DMS114 treated with DMSO at 0.1 percent for 48 hours (cell line): Measurements from ENCODE around the gene GASK1A.

Experiments
- DNase-seq: peaks from one replicate; lab custom pipeline; 2025; ENCODE audit not compliant: unreplicated experiment; lab: John Stamatoyannopoulos, UW

GASK1A gene

GRCh38 chr3:43013256-43013655 lies 34.1 kb downstream of the GASK1A start:
- DNase-seq: no peak

DNA sequence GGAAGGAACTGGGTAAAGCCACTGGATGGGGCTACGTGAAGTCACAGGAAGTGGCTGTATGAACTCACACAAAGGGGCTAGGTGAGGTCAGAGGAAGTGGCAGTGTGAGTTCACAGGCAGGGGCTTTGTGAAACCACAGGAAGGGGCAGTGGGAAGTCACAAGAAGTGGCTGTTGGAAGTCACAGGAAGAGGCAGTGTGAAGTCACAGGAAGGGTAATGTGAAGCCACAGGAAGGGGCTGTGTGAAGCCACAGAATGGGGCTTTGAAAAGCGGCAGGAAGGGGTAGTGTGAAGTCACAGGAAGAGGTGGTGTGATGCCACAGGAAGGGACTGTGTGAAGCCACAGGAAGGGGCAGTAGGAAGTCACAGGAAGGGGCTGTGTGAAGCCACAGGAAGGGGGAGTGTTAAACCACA lies 34.6 kb downstream of the GASK1A start:
- no peak for DNase-seq

GRCh38 chr3:43014241-43014640 lies 35.1 kb downstream of the GASK1A start:
- DNase-seq: no peak

DNA sequence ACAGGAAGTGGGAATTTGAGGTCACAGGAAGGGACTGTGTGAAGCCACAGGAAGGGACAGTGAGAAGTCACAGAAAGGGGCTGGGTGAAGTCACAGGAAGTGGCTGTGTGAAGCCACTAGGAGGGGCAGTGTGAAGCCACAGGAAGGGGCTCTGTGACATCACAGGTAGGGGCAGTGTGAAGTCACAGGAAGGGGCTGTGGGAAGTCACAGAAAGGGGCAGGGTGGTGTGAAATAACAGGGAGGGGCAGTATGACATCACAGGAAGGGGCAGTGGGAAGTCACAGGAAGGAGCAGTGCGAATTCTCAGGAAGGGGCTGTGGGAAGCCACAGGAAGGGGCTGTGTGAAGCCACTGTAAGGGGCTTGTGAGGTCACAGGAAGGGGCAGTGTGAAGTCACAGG lies 35.8 kb downstream of the GASK1A start:
- no peak for DNase-seq

GRCh38 chr3:43015572-43015971 lies 36.5 kb downstream of the GASK1A start:
- no peak for DNase-seq

GRCh38 chr3:43015991-43016865 lies 37.1 kb downstream of the GASK1A start:
- DNase-seq: no peak

DNA sequence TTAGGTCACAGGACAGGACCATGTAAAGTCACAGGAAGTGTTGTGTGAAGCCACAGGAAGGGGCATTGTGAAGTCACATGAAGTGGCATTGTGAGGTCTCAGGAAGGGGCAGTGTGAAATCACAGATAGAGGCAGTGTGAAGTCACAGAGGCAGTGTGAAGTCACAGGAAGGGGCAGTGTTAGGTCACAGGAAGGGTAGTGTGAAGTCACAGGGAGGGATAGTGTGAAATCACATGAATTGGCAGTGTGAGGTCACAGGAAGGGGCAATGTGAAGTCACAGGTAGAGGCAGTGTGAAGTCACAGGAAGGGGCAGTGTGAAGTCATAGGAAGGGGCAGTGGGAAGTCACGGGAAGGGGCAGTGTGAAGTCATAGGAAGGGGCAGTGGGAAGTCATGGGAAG lies 37.9 kb downstream of the GASK1A start:
- no peak for DNase-seq

- DNase-seq: no peak
These were observed 38.6 kb downstream of the GASK1A start for GRCh38 chr3:43017593-43018195.

GRCh38 chr3:43018246-43018645 lies 39.1 kb downstream of the GASK1A start:
- no peak for DNase-seq

GRCh38 chr3:43019006-43019809 lies 40.1 kb downstream of the GASK1A start:
- no peak for DNase-seq

- no peak for DNase-seq
These were observed 40.7 kb downstream of the GASK1A start for GRCh38 chr3:43019826-43020225.

- no peak for DNase-seq
These were observed 42.1 kb downstream of the GASK1A start for GRCh38 chr3:43021186-43021585.

- no peak for DNase-seq
These were observed 43.0 kb downstream of the GASK1A start for GRCh38 chr3:43022121-43022520.

- no peak for DNase-seq
These were observed 44.0 kb downstream of the GASK1A start for GRCh38 chr3:43023066-43023465.

GRCh38 chr3:43023746-43024145 lies 44.6 kb downstream of the GASK1A start:
- DNase-seq: no peak

- DNase-seq: no peak
These were observed 45.2 kb downstream of the GASK1A start for GRCh38 chr3:43024181-43024885.

DNA sequence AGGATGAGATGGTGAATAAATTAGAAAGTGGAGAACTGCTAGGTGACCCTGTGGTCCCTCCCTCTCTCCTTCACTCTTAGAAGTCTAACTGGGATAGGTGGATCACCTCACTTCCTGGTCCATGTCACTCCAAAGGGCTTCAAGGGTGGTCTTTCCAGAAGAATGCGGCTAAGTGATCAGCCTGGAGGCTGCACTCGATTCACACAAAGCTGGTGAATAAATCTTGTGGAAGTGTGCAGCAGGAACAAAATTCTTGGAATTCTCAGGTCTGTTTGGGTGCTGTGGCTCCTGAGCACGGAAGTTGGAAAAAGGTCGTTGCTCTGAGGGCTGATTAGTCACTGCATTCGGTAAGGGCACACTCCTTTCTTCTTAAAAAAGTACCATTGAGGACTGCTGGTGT lies 46.3 kb downstream of the GASK1A start:
- DNase-seq: no peak

DNA sequence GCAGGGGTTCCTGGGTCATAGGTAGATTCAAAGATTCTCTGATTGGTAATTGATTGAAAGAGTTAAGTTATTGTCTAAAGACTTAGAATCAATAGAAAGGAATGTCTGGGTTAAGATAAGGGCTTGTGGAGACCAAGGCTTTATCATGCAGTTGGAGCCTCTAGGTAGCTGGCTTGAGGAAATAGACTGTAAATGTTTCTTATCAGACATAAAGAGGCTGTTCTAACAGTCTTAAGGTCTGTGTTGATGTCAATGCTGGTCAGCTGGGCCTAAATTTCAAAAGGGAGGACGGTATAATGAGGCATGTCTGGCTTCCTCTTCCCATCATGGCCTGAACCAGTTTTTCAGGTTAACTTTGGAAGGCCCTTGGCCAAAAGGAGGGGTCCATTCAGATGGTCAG lies 48.9 kb downstream of the GASK1A start:
- no peak for DNase-seq

- DNase-seq: no peak
These were observed 49.8 kb downstream of the GASK1A start for GRCh38 chr3:43028678-43029490.
